Stimulated activated CD4-positive, alpha-beta T cell treated with anti-CD3 and anti-CD28 coated beads, TNF-alpha, amount 100 ng/mL, for 1 hour (primary cell): ENCODE data around the gene DYDC1.
"Not testable (repeated sequence)": the region's sequence is repeated elsewhere in the genome, so short reads cannot be mapped to it uniquely, and the experiment has no call there.

Experiments
- DNase-seq, 3 donors: peaks; one replicate each; pipeline ENCODE4 v3.0.0-alpha.2; 2020; ENCODE audit warnings: low read depth in 3 of 3, low spot score in 1 of 3

Gene DYDC1

GRCh38 chr10:80356563-80356988 is at the start of gene DYDC1, which contains the start of gene DYDC2:
Gene DYDC1 (minus strand): TSS chr10:80356755. CDS start chr10:80352601, 4,154 bp downstream.
Gene DYDC2 (plus strand): TSS chr10:80356781. CDS start chr10:80362444, 5,663 bp downstream.
- no peak for DNase-seq

GRCh38 chr10:80406204-80406603 is 49.6 kb upstream of the DYDC1 start:
- no peak for DNase-seq

- no peak for DNase-seq
Observed at GRCh38 chr10:80405626-80406025, 49.1 kb upstream of the DYDC1 start.

GRCh38 chr10:80405035-80405434 is 48.5 kb upstream of the DYDC1 start:
- DNase-seq, result no peak

GRCh38 chr10:80400136-80400804 is 43.7 kb upstream of the DYDC1 start:
- no peak for DNase-seq

- DNase-seq, result no peak
Observed at GRCh38 chr10:80397014-80397413, 40.5 kb upstream of the DYDC1 start.

GRCh38 chr10:80394358-80394916 is 37.9 kb upstream of the DYDC1 start:
- DNase-seq, result no peak

- DNase-seq, result no peak
Observed at GRCh38 chr10:80392250-80392649, 35.7 kb upstream of the DYDC1 start.

GRCh38 chr10:80390740-80391139 is 34.2 kb upstream of the DYDC1 start:
- no peak for DNase-seq

- peak in 1 of 3 donors; percentile 23 for DNase-seq
Observed at GRCh38 chr10:80382989-80383388, 26.4 kb upstream of the DYDC1 start.

- no peak for DNase-seq
Observed at GRCh38 chr10:80380185-80380584, 23.6 kb upstream of the DYDC1 start.

GRCh38 chr10:80379701-80380100 is 23.1 kb upstream of the DYDC1 start:
- no peak for DNase-seq

GRCh38 chr10:80373502-80373901 is 16.9 kb upstream of the DYDC1 start:
- no peak for DNase-seq

- no peak for DNase-seq
Observed at GRCh38 chr10:80372675-80373074, 16.1 kb upstream of the DYDC1 start.

GRCh38 chr10:80371467-80371866 is 14.9 kb upstream of the DYDC1 start:
- DNase-seq, result no peak

- no peak for DNase-seq
Observed at GRCh38 chr10:80365510-80365909, 9.0 kb upstream of the DYDC1 start.

GRCh38 chr10:80359644-80360043 is 3.1 kb upstream of the DYDC1 start:
- DNase-seq, result no peak

- DNase-seq, result not testable (repeated sequence)
Observed at GRCh38 chr10:80358925-80359324, 2.4 kb upstream of the DYDC1 start.

GRCh38 chr10:80357851-80358125 is 1.2 kb upstream of the DYDC1 start:
- no peak for DNase-seq

- no peak for DNase-seq
Observed at GRCh38 chr10:80356989-80357850, 665 bp upstream of the DYDC1 start.

- no peak for DNase-seq
Observed at GRCh38 chr10:80351220-80351619, 5.3 kb downstream of the DYDC1 start.

GRCh38 chr10:80350251-80350650 is 6.3 kb downstream of the DYDC1 start:
- DNase-seq, result no peak
